M059J (cell line): ENCODE measurements around the gene APOA4. TPM values are rescaled to one million over a fixed set of nuclear protein-coding genes. Genes with fewer than 3 reads are reported as not detected.
A peak's percentile ranks its signal among the peaks of the same experiment; 100 is the strongest.
"Not testable (repeated sequence)": the region's sequence is repeated elsewhere in the genome, so short reads cannot be mapped to it uniquely, and the experiment has no call there.

Source experiments
- DNase-seq: peaks from one replicate; pipeline ENCODE4 v3.0.0-alpha.2; 2012; ENCODE audit warnings: low read depth
- total RNA-seq: library from RNA; depleted of rRNA; stranded (reverse); fragments of >200 nt; shearing (Covaris generic); gene quantifications from 2 replicates; pipeline ENCODE4 v1.2.3, GENCODE V29; 2014

APOA4 gene
- total RNA-seq, 1 experiment from 2014 or later, result not detected

GRCh38 chr11:116801662-116802061 lies 21.4 kb downstream of the APOA4 start:
- DNase-seq, result not testable (repeated sequence)

GRCh38 chr11:116800610-116801009 lies 22.5 kb downstream of the APOA4 start:
- DNase-seq, result no peak

GRCh38 chr11:116798368-116798767 lies 24.7 kb downstream of the APOA4 start:
- DNase-seq, result no peak

GRCh38 chr11:116797816-116798215 lies 25.3 kb downstream of the APOA4 start:
- no peak for DNase-seq

GRCh38 chr11:116796548-116796947 lies 26.6 kb downstream of the APOA4 start:
- DNase-seq, result no peak

GRCh38 chr11:116794851-116795250 lies 28.3 kb downstream of the APOA4 start:
- no peak for DNase-seq

- peak; percentile 25 for DNase-seq
Observed at GRCh38 chr11:116793772-116794097, 29.4 kb downstream of the APOA4 start.

GRCh38 chr11:116792869-116793771 lies 30.0 kb downstream of the APOA4 start:
- peak; percentile 85 for DNase-seq

GRCh38 chr11:116792144-116792868 lies 30.8 kb downstream of the APOA4 start:
- DNase-seq, result no peak

- DNase-seq, result no peak
Observed at GRCh38 chr11:116791813-116792143, 31.3 kb downstream of the APOA4 start, which contains the start of gene APOA5. Gene APOA5 (minus strand): TSS chr11:116791879. CDS start chr11:116791860, 19 bp downstream.

- peak; percentile 41 for DNase-seq
Observed at GRCh38 chr11:116791002-116791812, 31.9 kb downstream of the APOA4 start.

GRCh38 chr11:116790167-116791001 lies 32.7 kb downstream of the APOA4 start:
- no peak for DNase-seq

- DNase-seq, result no peak
Observed at GRCh38 chr11:116788975-116789374, 34.1 kb downstream of the APOA4 start.

- DNase-seq, result no peak
Observed at GRCh38 chr11:116788534-116788933, 34.6 kb downstream of the APOA4 start.

GRCh38 chr11:116787786-116788486 lies 35.2 kb downstream of the APOA4 start, which contains the start of gene ZPR1:
Gene ZPR1 (minus strand): TSS chr11:116788023. CDS start chr11:116787990, 33 bp downstream.
- DNase-seq, result peak; percentile 75

- DNase-seq, result no peak
Observed at GRCh38 chr11:116787436-116787785, 35.7 kb downstream of the APOA4 start.

GRCh38 chr11:116786966-116787365 lies 36.1 kb downstream of the APOA4 start:
- no peak for DNase-seq

- DNase-seq, result no peak
Observed at GRCh38 chr11:116786326-116786725, 36.8 kb downstream of the APOA4 start.

- peak; percentile 82 for DNase-seq
Observed at GRCh38 chr11:116782728-116783127, 40.4 kb downstream of the APOA4 start.

GRCh38 chr11:116778556-116778955 lies 44.5 kb downstream of the APOA4 start:
- no peak for DNase-seq

GRCh38 chr11:116777056-116777455 lies 46.0 kb downstream of the APOA4 start:
- no peak for DNase-seq
